Effector CD8-positive, alpha-beta T cell (primary cell): ENCODE measurements around the gene GDPD5.
A peak's percentile ranks its signal among the peaks of the same experiment; 100 is the strongest.

Experiments used
- DNase-seq: peaks from one replicate; lab custom pipeline; 2025; lab: John Stamatoyannopoulos, UW

Gene GDPD5

GRCh38 chr11:75449271-75449670, 76.5 kb downstream of the GDPD5 start:
- DNase-seq = no peak

DNA sequence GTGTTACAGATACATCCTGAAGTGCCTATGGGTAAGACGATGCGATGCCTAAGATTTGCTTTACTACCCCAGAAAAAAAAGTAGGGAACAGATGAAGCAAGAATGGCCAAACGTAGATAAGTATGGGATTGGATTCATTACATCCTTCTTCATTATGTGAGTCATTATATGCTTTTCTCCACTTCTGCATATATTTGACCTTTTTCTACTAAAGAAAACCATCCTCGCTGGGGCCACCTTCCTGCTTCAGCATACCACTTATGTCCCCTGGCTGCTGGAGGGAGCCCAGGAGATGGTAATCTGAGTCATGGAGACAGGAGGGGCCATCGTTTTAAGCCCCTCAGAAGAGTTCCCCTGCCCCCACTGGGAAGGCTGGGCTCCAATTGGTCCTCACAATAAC, 78.3 kb downstream of the GDPD5 start:
- DNase-seq = no peak

DNA sequence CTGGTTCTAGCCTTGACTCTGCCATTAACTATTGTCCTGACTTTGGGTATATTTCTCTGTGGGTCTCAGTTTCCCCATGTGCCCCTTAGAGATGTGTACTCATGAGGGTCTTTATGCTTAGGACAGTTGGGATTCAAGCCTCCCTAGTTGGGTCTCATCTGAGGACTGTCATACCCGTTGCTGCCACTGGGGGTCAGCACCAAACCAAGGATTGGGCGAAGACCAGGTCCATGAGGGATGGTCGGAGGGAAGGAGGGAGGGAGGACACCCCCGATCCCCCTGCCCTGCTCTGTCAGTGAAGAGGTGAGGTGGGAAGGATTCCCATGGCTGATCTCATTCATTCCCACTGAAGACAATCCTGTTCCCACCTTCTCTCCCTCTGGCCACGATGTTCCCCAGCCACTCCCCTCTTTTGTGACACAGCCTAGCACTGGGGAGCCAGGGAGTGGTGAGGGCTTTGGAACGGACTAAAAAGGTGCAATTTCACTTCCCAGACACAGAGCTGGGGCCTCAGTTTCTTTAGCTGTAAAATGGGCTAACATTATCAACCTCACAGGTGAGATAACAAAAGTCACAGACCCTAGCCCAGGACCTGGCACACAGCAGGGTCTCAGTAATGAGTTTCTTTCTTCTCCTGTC, 80.3 kb downstream of the GDPD5 start:
- peak; percentile 63 for DNase-seq

GRCh38 chr11:75443043-75443442, 82.7 kb downstream of the GDPD5 start:
- DNase-seq = no peak

DNA sequence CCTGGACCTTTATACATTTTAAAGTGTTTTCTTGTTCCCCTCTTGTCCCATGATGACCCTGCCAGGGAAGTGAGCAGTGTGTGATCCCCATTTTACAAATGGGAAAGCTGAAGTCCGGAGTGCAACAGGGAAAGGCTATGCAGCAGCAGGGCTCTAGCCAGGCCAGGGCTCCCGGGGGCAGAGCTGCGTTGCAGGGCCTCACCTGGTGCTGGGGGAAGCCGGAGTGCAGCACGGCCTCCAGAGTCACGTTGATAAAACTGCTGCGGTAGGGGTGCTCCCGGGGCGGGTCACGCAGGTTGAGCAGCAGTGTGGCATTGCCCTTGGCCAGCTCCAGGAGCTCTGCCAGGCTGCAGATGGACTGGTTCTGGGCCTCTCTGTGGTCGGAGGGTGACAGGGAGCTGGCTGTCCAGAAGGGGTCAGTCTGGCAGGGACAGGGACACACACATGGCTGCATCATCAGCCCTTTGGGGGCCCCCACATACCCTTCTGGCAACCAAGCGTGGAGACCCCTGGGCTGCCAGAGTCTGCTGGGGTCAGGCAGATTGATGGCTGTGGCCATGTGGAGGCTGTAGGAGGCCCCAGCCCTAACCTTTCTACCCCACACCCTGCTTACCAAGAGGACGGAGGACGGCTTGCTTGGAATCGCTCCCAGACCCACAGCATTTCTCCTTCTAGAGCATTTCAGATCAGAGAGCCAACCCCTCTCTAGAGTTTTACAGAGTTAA, 83.4 kb downstream of the GDPD5 start:
- no peak for DNase-seq

DNA sequence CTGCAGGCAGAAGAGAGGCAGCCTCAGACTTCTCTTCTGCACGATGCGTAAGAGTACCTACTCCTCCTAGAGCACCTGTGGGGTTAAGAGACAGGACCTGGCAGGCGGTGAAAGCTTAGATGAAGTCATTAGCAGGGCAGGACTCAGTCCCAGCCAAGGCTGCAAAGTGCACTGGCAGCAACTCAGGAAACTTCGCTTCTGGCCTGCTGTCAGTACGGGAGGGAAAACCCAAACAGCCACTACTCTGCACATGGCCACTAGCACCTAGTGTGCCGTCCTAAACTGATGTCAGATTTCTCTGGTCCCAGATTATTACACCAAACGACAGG, 84.0 kb downstream of the GDPD5 start:
- no peak for DNase-seq

GRCh38 chr11:75440960-75441803, 84.6 kb downstream of the GDPD5 start:
- DNase-seq = no peak

DNA sequence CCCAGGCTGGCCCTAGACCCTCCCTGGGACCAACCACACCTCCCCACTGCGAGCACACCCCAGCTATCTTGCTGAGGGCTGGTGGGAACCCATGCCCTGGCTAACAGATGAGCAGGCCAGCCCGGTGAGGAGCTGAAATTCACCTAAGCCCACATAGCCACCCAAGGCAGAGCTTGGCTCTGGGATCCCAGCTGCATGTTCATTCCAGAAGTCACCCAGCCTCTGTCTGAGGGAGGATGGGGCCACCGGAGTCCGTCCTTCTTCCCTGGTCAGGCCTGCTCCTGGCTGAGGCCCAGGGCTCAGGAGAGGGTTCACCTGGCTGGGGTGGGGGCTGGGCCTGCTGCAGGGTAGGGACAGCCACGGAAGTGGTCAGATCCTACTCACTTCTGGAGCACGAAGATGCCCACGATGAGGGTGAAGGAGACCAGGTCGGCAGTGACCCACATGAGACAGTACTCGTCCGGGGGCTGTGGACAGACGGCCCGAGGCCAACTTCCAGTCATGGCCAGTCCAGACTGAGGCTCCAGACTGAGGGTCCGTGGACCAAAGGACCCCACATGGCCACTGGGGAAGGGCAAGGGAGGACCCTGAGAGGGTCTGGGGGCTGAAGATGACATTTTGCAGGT, 86.1 kb downstream of the GDPD5 start:
- no peak for DNase-seq

DNA sequence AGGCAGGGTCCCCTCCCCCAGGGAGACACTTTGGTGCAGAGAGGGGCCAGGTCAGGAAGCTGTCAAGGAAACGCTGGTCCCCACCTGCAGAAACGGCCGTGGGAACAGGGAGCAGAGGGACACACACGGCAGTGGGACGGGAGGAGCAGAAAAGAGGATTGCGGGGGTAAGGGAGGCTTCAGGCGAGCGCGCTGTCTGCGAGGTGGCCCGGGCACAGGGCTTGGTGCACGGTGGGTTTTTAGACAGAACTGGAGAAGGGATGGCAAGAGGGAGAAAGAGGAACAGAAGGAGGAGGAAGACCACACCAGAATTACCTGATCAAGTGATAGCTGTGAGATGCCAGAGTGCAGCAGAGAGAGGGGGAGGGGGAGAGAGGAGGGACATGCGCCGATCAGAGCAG, 86.7 kb downstream of the GDPD5 start:
- DNase-seq = no peak

DNA sequence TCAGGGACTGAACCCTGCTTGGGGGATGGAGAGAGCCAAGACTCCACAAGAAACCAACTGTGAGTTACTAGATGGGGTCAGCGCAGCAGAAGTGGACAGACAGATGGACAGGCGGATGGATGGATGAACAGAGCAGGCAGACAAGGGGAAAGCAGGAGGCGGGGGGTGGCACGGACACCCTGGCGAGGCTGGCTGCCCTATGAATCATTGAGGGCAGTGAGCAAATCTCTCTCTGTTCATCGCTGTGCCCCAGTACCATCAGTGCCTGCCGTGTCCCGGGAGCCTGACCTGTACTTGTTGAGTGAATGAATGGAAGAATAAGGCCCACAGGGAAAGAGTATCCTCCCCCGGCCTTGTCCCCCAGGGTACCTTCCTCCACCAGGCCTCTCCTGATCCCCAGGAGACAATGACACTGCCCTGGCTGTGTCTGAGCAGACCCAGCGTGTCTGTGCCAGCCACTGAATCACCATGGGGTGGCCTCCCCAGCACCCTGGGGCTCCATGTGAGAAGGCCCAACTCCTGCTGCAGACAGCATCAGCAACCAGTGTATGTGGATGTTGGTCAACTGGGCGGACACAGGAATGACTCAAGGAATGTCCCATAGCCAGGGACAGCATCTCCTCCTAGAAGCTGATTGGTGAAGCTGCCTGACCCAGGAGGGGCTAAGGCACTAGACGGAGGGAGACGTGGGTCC, 87.6 kb downstream of the GDPD5 start:
- DNase-seq = no peak

DNA sequence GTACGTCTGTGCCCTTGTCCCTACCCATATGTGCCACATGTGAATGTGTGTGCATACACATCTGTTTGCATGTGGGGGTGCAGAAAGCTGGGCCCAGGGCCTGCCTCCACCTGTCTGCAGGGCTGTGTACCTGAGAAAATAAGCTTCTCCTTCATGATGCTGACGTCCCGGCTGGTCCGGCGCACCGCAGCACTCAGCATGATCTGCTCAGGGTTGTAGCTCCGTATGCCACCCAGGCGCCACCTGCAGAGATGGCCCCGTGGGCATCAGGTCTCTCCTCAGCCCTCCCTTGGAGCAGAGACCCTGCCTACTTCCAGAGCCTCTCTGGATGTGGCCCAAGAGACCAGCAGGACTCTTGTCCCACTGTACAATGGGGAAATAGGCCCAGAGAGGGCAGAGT, 88.9 kb downstream of the GDPD5 start:
- no peak for DNase-seq

- no peak for DNase-seq
Measured at GRCh38 chr11:75435571-75435925, 90.2 kb downstream of the GDPD5 start.

- DNase-seq = no peak
Measured at GRCh38 chr11:75434886-75435570, 90.7 kb downstream of the GDPD5 start.

DNA sequence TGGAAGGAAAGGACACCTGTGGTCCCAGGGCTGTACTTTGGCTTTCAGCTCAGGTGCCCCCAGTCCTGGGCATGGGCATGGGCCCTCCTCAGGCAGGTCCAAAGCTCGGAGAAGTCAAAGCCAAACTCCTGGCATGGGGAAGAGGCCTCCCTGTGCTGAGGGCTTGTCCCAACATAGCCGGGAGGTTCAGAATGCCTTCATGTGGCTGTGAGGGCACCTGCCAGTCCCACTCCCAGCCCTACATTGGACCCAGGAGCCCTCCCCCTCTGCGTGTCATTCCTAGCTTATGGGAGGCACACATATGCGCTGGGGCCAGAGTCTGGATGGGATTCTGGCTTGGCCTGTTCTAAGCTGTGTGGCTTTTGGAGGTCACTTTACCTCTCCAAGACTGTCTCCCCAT, 91.7 kb downstream of the GDPD5 start:
- DNase-seq = no peak

DNA sequence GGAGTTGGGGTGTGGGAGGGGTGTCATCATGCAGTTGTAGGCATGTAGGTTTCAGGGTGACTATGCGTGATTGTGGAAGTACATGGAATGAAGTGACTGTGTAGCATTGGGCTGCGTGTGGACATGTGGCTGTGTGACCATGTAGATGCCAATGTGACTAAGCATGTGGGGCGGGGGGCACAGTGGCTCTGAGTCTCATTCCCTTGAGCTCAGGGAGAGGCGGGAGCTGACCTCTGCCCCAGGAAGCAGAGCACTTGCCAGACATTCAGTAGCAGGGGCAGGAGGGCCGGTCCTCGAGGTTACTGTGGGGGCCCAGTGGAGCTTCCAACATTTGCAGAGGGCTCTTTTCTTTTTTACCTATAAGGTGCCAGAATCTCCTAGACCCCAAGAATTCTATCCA, 92.3 kb downstream of the GDPD5 start:
- DNase-seq = no peak

GRCh38 chr11:75432911-75433321, 92.8 kb downstream of the GDPD5 start, which contains the start of gene KLHL35:
TSS of gene KLHL35 (minus strand) at chr11:75433203. CDS start at chr11:75430629, 2,574 bp downstream.
- DNase-seq = no peak

- DNase-seq = no peak
Measured at GRCh38 chr11:75431533-75432525, 93.9 kb downstream of the GDPD5 start.

DNA sequence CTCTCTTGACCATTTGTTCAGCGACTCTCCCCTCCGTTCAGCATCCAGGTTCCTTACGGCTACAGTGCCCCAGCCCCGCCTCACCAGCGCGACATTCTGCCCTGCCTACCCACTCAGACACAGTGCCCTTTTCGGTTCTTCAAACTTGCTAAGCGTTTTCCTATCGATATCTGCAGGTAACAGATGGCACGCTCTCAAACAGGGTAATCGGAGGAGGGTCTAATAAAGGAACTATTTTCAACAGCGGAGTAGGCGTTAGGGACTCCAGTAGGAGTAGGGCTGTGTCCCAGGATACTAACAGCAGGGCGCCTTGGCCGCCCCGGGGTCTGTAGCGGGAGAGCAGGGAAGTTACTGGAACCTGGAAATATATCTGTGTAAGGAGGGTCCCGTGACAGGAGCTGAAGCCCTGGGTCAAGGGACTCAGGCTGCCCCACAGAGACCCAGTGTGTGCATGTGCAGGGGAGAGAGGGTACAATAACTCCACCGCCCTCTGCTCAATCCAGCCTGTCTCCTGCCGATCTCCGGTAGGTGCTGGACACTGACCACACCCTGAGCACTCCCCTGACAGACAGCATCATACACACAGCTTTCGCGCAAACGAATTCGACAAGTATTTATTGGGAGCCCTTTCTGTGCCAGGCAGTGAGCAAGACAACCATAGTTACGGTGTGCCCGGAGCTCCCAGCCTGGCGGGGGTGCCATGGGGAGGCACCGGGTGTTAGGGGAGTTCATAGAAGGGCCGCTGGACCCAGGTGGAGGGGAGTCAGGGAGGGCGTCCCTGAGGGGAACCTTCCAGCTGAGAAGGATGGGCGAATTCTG, 94.8 kb downstream of the GDPD5 start:
- no peak for DNase-seq
